Kasumi-1 (cell line): Measurements from ENCODE around the gene SLC48A1.

Source experiments
- DNase-seq, 2 experiments: peaks; one replicate each; lab custom pipeline; 2025; lab: John Stamatoyannopoulos, UW

The SLC48A1 gene

DNA sequence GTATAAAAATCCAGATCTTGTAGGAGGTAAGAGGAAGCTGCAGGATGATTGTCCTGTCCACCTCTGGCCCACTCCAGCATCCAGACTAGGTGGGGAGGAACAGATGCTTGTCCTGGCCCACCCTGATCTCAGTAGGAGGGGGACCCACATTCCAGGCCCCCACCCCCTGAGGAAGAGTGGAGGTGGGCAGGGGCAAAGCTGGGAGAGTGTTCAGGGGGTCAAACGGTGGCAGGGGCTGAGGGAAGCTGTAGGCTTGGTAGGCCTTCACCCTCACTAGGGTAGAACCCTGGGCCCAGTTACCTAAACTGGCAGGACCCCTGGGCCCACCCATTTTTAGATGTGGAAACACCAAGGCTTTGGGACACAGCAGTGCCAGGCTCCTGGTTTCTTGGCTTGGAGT lies 4.1 kb downstream of the SLC48A1 start:
- no peak for DNase-seq

- DNase-seq = peak; percentile 88 to 92
These were observed 4.9 kb downstream of the SLC48A1 start for GRCh38 chr12:47777741-47778558.

DNA sequence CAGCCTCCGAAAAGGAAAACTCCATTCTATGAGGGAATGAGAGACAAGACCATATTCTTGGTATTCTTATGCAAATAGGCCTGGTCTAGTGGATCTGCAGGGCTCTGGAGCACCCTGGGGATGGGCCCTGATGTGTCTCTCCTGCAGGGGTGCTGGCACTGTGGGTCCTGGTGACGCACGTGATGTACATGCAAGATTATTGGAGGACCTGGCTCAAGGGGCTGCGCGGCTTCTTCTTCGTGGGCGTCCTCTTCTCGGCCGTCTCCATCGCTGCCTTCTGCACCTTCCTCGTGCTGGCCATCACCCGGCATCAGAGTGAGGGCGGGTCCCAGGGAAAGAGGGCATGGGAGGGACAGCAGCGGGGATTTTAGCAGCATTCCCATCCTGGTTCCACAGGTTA lies 5.8 kb downstream of the SLC48A1 start:
- DNase-seq = no peak

- peak; percentile 84 to 91 for DNase-seq
These were observed 6.4 kb downstream of the SLC48A1 start for GRCh38 chr12:47779301-47779942.

DNA sequence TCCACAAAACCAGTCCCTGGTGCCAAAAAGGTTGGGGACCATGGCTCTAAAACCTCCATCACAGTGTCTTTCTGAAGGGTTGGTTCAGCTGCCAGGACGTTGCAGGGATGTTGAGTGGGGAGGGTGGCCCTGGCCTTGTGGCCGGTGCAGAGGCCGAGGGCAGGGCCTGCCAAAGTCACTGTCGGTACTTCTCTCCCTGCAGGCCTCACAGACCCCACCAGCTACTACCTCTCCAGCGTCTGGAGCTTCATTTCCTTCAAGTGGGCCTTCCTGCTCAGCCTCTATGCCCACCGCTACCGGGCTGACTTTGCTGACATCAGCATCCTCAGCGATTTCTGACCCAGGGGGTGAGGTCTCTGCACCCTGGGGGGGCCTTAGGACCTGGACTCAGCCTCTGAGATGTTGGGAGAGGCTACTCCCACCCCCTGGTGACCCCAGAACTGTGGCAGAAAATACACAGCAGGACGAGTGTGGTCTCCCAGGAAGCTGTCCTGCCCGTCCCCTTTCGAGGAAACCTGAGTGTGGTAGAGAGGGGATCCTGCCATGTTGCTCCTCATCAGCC lies 7.0 kb downstream of the SLC48A1 start:
- no peak for DNase-seq

- no peak for DNase-seq
These were observed 8.7 kb downstream of the SLC48A1 start for GRCh38 chr12:47781479-47782371.

DNA sequence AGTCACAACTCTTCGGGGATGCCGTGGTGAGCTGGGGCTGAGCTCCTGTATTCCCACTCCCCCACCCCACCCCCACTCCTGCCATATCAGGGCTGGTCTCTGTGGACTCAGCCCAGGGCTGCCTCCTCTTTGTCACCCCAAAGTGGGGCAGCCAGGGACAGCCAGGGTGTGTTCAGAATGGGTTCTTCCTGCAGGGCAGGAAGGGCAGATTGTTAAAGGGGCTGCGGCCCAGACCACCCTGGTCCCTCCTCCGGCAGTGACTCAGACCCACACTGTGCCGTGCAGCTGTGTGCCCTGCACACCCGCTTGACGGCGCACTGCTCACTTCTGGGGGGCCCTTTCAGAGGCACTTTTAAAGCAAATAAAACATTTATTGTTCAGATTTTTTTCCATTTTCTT lies 9.3 kb downstream of the SLC48A1 start:
- no peak for DNase-seq

DNA sequence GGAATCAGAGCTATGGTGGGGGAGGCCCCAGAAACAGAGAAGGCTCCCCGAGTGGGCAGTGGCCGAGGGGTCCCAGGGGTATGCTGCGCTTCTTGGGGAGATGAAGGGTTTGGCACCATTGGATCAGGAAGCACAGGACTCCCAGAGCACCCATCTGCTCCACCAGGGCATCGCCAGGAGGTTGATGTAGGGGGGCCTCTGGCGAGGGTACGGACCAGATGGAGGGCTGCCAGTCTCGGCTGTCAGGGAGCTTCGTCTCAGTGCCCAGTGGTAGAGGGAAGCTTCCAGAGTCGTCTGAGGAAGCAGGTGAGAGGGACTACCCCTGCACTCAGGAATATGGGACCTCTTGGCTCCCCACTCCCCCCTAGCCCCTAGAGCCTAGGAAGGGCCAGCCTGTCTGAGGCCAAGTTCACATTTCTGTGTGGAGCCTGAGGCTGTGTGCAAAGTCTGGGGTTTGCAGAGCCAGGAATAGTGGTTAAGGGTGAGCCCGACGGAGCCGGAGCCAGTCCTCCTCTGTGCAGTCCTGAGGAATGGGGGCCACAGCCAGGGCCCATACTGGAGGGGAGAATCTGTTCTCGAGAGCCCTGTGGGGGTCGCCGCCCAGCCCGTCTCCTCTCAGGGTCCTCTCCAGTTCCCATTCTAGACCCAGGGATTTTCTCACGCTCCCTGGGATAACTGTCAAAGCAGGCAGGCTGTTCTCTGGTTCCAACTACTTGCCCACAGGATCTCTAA lies 10.2 kb downstream of the SLC48A1 start:
- no peak for DNase-seq

DNA sequence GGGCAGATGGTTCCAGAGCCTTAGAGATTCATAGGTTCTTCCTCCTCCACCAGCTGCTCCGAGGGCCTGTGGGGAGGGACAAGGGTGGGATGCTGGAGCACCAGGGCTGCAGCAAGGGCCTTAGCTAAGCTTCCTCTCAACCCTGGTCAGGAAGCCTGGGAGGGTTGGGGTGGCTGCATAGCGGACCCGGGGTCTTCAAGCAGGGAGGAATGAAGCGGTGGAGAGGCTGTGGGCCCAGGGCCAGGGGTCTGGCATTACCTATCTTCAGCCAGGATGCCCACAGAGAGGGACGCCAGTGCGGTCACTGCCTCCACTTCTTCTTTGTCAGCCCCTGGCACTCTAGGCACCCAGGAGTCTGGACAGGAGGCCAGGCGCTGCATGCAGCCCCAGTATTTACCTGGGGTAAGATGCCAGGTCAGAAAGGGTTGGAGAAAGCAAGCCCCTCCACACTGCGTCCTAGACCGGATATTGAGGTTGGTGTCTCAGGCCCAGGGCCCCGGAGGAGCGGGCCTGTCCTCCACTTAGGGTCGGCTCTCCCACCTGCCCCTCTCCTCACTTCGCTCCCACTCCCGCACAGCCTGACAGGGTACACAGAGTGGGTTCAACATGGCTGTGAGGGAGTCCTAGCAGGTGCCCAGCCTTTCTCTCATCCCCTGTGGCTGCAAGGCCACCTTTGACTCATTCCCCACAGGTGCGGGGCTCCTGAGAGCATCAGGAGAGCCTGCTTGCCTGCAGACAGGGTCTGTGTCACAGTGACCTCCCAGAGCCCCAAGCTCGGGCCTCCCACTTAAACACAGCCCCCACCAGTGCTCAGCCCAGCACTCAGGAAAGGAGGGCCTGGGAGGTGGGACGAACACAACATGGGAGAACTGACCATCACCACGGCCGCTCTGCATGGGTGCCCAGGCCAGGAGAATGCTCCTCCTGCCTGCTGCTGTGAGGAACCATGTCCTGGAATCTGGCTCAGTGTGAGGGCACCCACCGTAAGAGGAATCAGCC lies 11.1 kb downstream of the SLC48A1 start:
- no peak for DNase-seq

- no peak for DNase-seq
These were observed 12.2 kb downstream of the SLC48A1 start for GRCh38 chr12:47785036-47785886.

GRCh38 chr12:47785887-47786661 lies 13.0 kb downstream of the SLC48A1 start:
- no peak for DNase-seq

DNA sequence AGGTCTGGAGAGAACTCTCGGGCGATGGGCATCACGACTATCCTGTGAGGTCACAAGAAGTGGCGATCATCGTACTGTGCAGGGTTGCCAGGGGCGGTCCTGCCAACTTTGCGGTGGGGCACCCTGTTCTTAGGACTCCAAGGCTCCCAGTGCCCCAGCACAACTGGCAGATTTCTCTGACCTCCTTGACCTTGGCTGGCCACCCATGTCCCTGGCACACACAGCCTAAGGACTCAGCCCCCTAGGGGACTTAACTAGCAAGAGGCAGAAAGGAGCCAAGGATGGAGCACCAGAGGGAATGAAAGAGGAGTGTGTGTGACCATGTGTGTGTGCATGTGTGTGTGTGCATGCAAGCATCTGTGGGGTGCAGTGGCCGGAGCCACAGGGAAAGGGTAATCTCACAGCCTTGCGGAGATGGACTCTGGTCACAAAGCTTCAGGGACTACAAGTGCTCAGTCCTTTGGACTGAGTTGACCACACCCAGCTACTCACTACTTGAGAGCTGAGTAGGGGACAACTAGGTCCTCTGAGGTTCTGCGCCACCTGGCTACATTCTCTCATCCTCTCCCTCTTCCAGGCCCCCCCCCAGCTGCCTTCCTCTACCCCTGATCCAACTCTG lies 13.7 kb downstream of the SLC48A1 start:
- no peak for DNase-seq

- DNase-seq = no peak
These were observed 14.7 kb downstream of the SLC48A1 start for GRCh38 chr12:47787596-47788319.

DNA sequence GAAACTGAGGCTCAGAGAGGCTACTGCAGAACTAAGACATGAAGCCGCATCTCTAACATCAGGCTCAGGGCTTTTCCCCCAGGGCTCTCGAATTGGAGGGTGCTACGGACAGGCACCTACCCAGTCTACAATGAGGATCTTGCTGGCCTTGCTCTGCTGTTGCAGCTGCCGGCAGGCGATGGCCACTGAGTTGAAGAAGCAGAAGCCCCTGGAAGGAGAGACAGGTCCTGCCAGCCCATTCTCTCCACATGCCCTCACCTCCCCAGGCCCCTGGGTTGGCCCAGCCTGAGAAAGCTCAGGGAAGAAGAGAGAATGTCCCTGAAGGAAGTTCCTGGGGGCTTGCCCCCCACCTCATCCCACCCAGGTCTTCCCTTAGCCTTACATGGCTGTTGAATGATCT lies 16.1 kb downstream of the SLC48A1 start:
- no peak for DNase-seq

DNA sequence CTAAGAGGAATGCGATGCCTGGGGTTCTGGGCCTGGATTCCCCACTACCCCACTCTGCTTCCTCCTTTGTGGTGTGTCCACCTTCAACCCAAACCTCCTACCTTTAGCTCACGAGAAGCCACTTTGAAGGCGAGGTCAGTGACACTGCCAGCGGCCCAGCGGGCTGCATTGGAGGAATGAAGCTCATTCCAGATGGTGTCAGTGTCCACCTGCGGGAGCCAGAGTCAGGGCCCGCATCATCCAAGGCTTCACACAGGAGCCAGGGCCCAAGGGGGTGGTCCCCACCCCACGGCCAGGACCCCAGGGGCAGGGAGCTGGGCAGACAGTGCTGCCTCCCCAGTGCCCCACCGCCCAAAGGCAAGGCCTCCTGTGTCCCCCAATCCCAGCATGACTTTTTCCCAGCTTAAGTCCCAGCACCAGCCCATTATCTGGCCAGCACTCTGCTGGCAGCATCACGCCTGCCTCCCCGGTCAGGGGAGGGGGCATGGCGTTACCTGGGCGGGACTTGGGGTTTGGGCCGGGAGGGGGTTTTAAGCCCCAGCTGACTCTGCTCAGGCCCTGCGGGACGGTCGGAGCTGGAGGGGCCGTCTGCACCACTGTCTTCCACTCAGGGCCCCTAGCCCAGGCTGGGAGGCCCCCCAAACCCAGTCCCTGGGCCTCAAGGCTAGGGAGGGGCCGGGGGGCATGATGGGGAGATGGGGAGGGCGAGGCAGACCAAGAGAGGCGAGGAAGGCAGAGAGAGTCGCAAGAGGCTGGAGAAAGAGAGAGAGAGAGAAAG lies 16.9 kb downstream of the SLC48A1 start:
- DNase-seq = no peak

DNA sequence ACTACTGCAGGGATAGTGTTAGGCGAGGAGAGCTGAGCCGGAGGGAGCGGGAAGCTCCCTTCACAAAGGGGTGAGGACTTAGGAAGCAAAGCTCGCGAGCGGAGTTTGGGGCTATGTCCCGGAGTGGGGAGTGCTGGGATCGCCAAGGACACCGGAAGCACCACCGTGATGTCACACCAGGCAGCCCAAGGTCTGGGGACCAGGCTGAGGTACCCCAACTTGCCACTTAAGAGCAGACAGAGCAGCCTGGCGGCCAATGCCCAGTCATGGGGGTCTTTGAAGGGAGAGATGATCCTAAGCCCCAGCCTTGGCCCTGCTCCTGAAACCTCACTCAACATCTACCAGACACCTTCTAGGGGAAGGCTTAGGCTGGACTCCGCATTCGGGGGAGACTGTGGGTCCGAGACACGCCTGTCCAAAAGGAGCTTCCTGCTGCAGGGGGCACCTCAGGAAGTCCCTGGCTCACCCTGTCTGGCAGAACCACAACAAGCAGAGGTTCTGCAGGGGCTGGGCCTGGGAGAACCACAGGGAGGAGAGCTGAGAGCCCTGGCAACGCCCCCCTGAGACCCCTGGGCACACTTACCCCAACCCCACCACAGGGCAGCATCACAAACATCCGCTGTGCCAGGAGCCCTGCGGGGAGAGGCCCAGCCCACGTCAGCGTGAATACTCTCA lies 17.8 kb downstream of the SLC48A1 start:
- no peak for DNase-seq
